Activated naive CD4-positive, alpha-beta T cell treated with anti-CD3 and anti-CD28 coated beads, Interleukin-2, amount 50 U/mL, for 16 hours (primary cell): ENCODE data around the gene C18orf54.

Experiments
- DNase-seq: peaks from one replicate; pipeline ENCODE4 v3.0.0-alpha.2; 2020

C18orf54 gene

GRCh38 chr18:54387631-54388030 lies 29.9 kb downstream of the C18orf54 start:
- DNase-seq = no peak

- no peak for DNase-seq
These were observed 30.8 kb downstream of the C18orf54 start for GRCh38 chr18:54388203-54389142.

GRCh38 chr18:54389143-54389505 lies 31.4 kb downstream of the C18orf54 start:
- DNase-seq = no peak

- DNase-seq = no peak
These were observed 33.1 kb downstream of the C18orf54 start for GRCh38 chr18:54390838-54391237.

GRCh38 chr18:54392543-54393023 lies 34.9 kb downstream of the C18orf54 start:
- DNase-seq = no peak

- DNase-seq = no peak
These were observed 36.1 kb downstream of the C18orf54 start for GRCh38 chr18:54393648-54394294.

GRCh38 chr18:54396760-54397159 lies 39.1 kb downstream of the C18orf54 start:
- DNase-seq = no peak

GRCh38 chr18:54405290-54405689 lies 47.6 kb downstream of the C18orf54 start:
- no peak for DNase-seq

- DNase-seq = no peak
These were observed 54.1 kb downstream of the C18orf54 start for GRCh38 chr18:54411781-54412180.

GRCh38 chr18:54415086-54415485 lies 57.4 kb downstream of the C18orf54 start:
- no peak for DNase-seq

GRCh38 chr18:54416436-54416835 lies 58.7 kb downstream of the C18orf54 start:
- DNase-seq = no peak

- DNase-seq = no peak
These were observed 66.1 kb downstream of the C18orf54 start for GRCh38 chr18:54423831-54424230.

GRCh38 chr18:54426085-54426665 lies 68.5 kb downstream of the C18orf54 start:
- no peak for DNase-seq
